ENCODE results near the gene YIF1A.
A peak's percentile ranks its signal among the peaks of the same experiment; 100 is the strongest.

YIF1A gene

GRCh38 chr11:66329165-66329673 is 40.3 kb upstream of the YIF1A start:
- CTCF ChIA-PET = interaction anchor here (0.6 to 8.7 kb wide), 9 partner anchors 10 to 41 kb away, joined by 3 to 126 read pairs (median 5); partner anchors contain the start of genes BRMS1 and YIF1A
- TF ChIP-seq, protein P1, sequence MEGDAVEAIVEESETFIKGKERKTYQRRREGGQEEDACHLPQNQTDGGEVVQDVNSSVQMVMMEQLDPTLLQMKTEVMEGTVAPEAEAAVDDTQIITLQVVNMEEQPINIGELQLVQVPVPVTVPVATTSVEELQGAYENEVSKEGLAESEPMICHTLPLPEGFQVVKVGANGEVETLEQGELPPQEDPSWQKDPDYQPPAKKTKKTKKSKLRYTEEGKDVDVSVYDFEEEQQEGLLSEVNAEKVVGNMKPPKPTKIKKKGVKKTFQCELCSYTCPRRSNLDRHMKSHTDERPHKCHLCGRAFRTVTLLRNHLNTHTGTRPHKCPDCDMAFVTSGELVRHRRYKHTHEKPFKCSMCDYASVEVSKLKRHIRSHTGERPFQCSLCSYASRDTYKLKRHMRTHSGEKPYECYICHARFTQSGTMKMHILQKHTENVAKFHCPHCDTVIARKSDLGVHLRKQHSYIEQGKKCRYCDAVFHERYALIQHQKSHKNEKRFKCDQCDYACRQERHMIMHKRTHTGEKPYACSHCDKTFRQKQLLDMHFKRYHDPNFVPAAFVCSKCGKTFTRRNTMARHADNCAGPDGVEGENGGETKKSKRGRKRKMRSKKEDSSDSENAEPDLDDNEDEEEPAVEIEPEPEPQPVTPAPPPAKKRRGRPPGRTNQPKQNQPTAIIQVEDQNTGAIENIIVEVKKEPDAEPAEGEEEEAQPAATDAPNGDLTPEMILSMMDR (IDR thresholded peaks at IDR 0.05; ENCODE audit: control extremely low read depth, extremely low read depth, low read depth, missing control alignments) = no peak
- no peak for DNase-seq (ENCODE audit: extremely low spot score)
- POLR2A ChIA-PET = no interaction called here

GRCh38 chr11:66328302-66329144 is 39.6 kb upstream of the YIF1A start:
- DNase-seq (ENCODE audit: extremely low spot score) = peak; percentile 88
- CTCF ChIA-PET = interaction anchor here (0.6 to 8.7 kb wide), 9 partner anchors 10 to 40 kb away, joined by 3 to 126 read pairs (median 5); partner anchors contain the start of genes BRMS1 and YIF1A
- TF ChIP-seq, protein P1 (IDR thresholded peaks at IDR 0.05; ENCODE audit: control extremely low read depth, extremely low read depth, low read depth, missing control alignments) = peak; percentile 95
- POLR2A ChIA-PET = no interaction called here

DNA sequence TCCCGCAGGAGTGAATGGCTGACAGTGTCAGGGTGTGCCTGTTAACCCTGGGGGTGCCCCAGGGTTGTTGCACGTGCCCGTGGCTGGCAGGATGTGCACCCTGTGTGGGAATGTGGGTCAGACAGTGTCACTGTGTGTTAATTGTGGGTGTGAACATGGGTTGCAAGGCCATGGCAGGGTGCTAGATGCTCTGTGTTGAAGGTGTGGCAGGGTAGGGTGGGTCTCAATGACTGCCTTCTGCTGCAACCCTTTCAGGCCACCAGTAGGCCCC is 39.0 kb upstream of the YIF1A start:
- POLR2A ChIA-PET = no interaction called here
- CTCF ChIA-PET = no interaction called here
- TF ChIP-seq, protein P1 (IDR thresholded peaks at IDR 0.05; ENCODE audit: control extremely low read depth, extremely low read depth, low read depth, missing control alignments) = no peak
- no peak for DNase-seq (ENCODE audit: extremely low spot score)

- ChIA-PET CTCF (interaction anchor here (0.8 to 3.7 kb wide), 4 partner anchors 9 to 61 kb away, joined by 3 to 34 read pairs (median 4); no protein-coding TSS in a partner anchor), POLR2A (no interaction called here)
- TF ChIP-seq, protein P1 (IDR thresholded peaks at IDR 0.05; ENCODE audit: control extremely low read depth, extremely low read depth, low read depth, missing control alignments) = no peak
- no peak for DNase-seq (ENCODE audit: extremely low spot score)
Measured at GRCh38 chr11:66327171-66328030, 38.5 kb upstream of the YIF1A start.

DNA sequence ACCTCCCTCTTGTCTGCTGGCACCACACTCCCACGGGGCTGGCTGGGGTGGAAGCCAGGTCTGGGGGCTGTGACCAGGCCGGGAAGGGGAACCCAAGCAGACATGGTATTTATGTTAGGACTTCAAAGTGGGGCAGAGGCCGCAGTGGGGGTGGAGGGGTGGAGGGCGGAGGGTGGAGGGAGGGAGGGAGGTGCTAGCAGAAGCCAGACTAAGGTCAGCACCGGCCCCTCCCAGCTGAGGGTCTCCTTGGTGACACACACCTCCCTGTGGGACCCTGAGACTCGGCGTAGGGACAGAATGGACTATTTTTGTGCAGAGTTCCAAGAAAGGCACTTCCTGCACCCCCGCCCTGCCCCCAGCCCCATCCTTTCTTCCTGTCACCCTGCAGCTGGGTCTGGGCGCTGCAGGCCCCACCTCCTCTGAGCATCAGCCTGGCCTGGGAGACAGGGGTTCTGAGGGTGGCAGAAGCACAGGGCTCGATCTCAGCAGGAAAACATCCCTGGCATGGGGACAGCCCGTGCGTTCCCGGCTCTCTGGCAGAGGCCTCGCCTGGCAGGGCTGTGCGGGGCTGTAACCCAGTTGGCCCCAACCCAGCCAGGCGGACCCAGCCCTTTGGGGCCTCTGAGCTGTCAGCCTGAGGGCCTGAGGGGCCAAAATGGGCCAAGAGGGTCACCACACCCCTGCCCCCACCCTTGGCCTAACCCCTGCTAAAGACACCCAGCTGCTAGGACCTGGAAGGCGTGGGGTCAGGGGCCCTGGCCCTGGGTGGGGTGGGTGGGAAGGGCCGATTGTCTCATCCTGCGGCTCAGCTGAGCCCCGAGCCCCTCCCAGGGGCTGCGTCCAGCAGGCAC is 37.5 kb upstream of the YIF1A start:
- TF ChIP-seq, protein P1 (IDR thresholded peaks at IDR 0.05; ENCODE audit: control extremely low read depth, extremely low read depth, low read depth, missing control alignments) = no peak
- no peak for DNase-seq (ENCODE audit: extremely low spot score)
- ChIA-PET POLR2A (no interaction called here), CTCF (interaction anchor here (0.8 to 3.7 kb wide), 4 partner anchors 9 to 62 kb away, joined by 3 to 34 read pairs (median 4); no protein-coding TSS in a partner anchor)

Data from GM10248 (cell line).